Sigmoid colon (tissue), 4 donors: ENCODE results near the gene HHIPL1.

Experiments
- CTCF ChIP-seq, 4 experiments: fragments of 450-650 bp in 3 of 4; fragments of 200-600 bp in 1 of 4; IDR thresholded peaks; one replicate each; pipeline ENCODE4 v1.5.1; 2016 to 2019; ENCODE audit warnings: antibody characterized with exemption in 4 of 4, mild to moderate bottlenecking in 3 of 4, moderate library complexity in 2 of 4
- POLR2A ChIP-seq, 2 donors: fragments of 450-650 bp; IDR thresholded peaks; one replicate each; pipeline ENCODE4 v1.6.1; 2016; ENCODE audit warnings: antibody characterized with exemption in 2 of 2, mild to moderate bottlenecking in 2 of 2, moderate library complexity in 2 of 2
- POLR2AphosphoS5 ChIP-seq, 4 donors: sonication (generic); formaldehyde crosslinking; IDR thresholded peaks; one replicate each; pipeline ENCODE4 v1.6.1; 2017; ENCODE audit warnings: antibody characterized with exemption in 4 of 4

DNA sequence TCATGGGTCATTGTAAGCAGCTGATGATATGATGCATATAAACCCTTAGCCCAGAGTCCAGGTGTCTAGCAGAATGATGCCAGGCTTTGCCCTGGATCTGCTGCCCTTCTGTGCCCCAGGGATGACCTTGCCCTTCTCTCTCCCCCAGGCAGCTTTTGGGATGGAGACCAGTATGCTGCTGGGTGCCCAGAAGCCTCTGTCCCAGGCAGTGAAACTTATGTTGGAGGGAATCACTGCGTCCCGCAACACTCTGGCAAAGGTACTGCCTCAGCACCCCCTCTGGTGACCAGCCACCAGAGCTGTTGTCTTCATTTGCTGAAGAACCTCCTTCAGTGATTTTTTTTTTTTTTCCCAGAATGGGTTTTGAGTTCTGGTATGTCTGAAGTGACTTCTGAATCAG, 62.5 kb downstream of the HHIPL1 start:
- TF ChIP-seq POLR2A (IDR thresholded peaks at IDR 0.05) (no peak), CTCF (IDR thresholded peaks at IDR 0.05) (no peak), POLR2AphosphoS5 (IDR thresholded peaks at IDR 0.05) (no peak)
